Muscle of leg (tissue), 11 donors: ENCODE measurements around the gene WWOX. TPM values are rescaled to one million over a fixed set of nuclear protein-coding genes. Genes with fewer than 3 reads are reported as not detected.

ENCODE experiments used
- DNase-seq: peaks from one replicate; pipeline ENCODE4 v3.0.0; 2013
- H3K27ac ChIP-seq: one replicate; pipeline ENCODE4 v1.5.1; 2013; ENCODE audit warnings: mild to moderate bottlenecking, low read length, control low read depth
- H3K27me3 ChIP-seq: one replicate; pipeline ENCODE4 v1.6.1; 2013; ENCODE audit warnings: low read length; ENCODE audit not compliant: control insufficient read depth, insufficient read depth
- H3K36me3 ChIP-seq: one replicate; pipeline ENCODE4 v1.6.1; 2013; ENCODE audit warnings: low read length; ENCODE audit not compliant: control insufficient read depth, insufficient read depth
- H3K4me1 ChIP-seq: one replicate; pipeline ENCODE4 v1.6.1; 2013; ENCODE audit warnings: low read length; ENCODE audit not compliant: control insufficient read depth, insufficient read depth
- H3K4me3 ChIP-seq: one replicate; pipeline ENCODE4 v1.5.1; 2013; ENCODE audit warnings: low read length, control low read depth
- H3K9me3 ChIP-seq: replicated peaks from 2 replicates; pipeline ENCODE4 v1.6.1; 2013; ENCODE audit warnings: low read depth, low read length; ENCODE audit not compliant: control insufficient read depth
- WGBS: methylation state at CpG from one replicate; pipeline ENCODE4 v1.1.5; 2013; ENCODE audit warnings: missing lambda C conversion rate; ENCODE audit not compliant: insufficient coverage; 5-methylcytosine and 5-hydroxymethylcytosine counted together
- polyA plus RNA-seq, 8 donors: library from polyadenylated mRNA; unstranded; fragments of 120-200 nt; gene quantifications; one replicate each; pipeline versions ENCODE4 v1.2.1 to v1.2.3, GENCODE V29; 2013; ENCODE audit warnings: inconsistent platforms in 1 of 8, low replicate concordance in 1 of 8; ENCODE audit not compliant: insufficient read length in 8 of 8, insufficient read depth in 1 of 8
- total RNA-seq: library from RNA; stranded (reverse); fragments of 120-200 nt; gene quantifications from one replicate; pipeline ENCODE4 v1.2.4, GENCODE V29; 2013

Gene WWOX
- total and polyA plus RNA-seq, 9 donors = 8.1 to 15.8 (median 12.2) TPM

DNA sequence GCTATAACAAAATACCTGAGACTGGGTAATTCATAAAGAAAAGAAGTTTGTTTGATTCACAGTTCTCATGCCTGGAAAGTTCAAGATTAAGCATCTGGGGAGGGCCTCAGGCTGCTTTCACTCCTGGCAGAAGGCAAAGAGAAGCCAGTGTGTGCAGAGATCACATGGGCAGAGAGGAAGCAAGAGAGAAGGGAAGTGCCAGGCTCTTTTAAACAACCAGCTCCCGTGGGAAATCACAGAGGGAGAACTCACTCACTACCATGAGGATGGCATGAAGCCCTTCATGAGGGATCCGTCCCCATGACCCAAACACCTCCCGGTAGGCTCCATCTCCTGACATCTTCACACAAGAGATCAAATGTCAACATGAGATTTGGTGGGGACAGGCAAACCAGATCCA lies 999.5 kb downstream of the WWOX start:
- H3K36me3 ChIP-seq = no peaks in the 10 kb centered on the region
- no CpG with 5 or more reads among the region's 3 CpGs for WGBS
- H3K27ac ChIP-seq = no peak overlapping the region
- no peaks in the 10 kb centered on the region for H3K4me1 ChIP-seq
- H3K9me3 ChIP-seq = no peaks in the 10 kb centered on the region
- no peak overlapping the region for H3K4me3 ChIP-seq
- H3K27me3 ChIP-seq = no peaks in the 10 kb centered on the region
- DNase-seq = no peak

GRCh38 chr16:79099716-79100115 lies 1000.3 kb downstream of the WWOX start:
- 60% methylated on average over 1 of the region's 2 CpGs for WGBS
- DNase-seq = no peak
- H3K27ac ChIP-seq = no peak overlapping the region
- H3K27me3 ChIP-seq = no peaks in the 10 kb centered on the region
- no peaks in the 10 kb centered on the region for H3K4me1 ChIP-seq
- H3K9me3 ChIP-seq = no peaks in the 10 kb centered on the region
- H3K4me3 ChIP-seq = no peak overlapping the region
- no peaks in the 10 kb centered on the region for H3K36me3 ChIP-seq

DNA sequence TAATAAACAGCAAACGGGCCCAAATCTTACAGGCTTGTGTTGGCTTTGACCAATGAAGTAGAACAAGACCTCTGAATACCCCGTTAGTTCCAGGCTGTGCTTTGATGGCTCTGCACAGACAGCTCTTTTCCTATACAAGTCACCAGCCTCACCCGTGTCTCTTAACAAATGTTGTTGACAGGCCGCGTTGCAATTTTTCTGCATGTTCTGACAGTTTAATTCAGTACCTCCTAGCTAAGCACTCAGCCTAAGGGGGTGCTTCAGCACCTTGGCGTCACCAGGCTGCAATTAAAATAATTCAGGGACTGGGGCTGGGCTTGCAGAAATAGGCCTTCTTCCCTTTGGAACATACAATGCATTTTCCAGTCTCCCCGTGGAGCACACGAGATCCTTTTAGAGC lies 1001.0 kb downstream of the WWOX start:
- H3K9me3 ChIP-seq = no peaks in the 10 kb centered on the region
- no peak overlapping the region for H3K4me3 ChIP-seq
- 78% methylated on average over 6 of the region's 8 CpGs for WGBS
- no peaks in the 10 kb centered on the region for H3K36me3 ChIP-seq
- H3K4me1 ChIP-seq = no peaks in the 10 kb centered on the region
- no peaks in the 10 kb centered on the region for H3K27me3 ChIP-seq
- DNase-seq = no peak
- no peak overlapping the region for H3K27ac ChIP-seq

GRCh38 chr16:79101491-79101890 lies 1002.0 kb downstream of the WWOX start:
- no peak overlapping the region for H3K27ac ChIP-seq
- no peak overlapping the region for H3K4me3 ChIP-seq
- H3K27me3 ChIP-seq = no peaks in the 10 kb centered on the region
- H3K9me3 ChIP-seq = no peaks in the 10 kb centered on the region
- no peaks in the 10 kb centered on the region for H3K4me1 ChIP-seq
- no peaks in the 10 kb centered on the region for H3K36me3 ChIP-seq
- WGBS = no CpG with 5 or more reads among the region's 5 CpGs
- no peak for DNase-seq

- no peaks in the 10 kb centered on the region for H3K36me3 ChIP-seq
- no peaks in the 10 kb centered on the region for H3K4me1 ChIP-seq
- no peak for DNase-seq
- 27% methylated on average over 8 of the region's 10 CpGs for WGBS
- no peak overlapping the region for H3K4me3 ChIP-seq
- no peaks in the 10 kb centered on the region for H3K27me3 ChIP-seq
- H3K9me3 ChIP-seq = no peaks in the 10 kb centered on the region
- H3K27ac ChIP-seq = no peak overlapping the region
Measured at GRCh38 chr16:79104567-79104966, 1005.1 kb downstream of the WWOX start.

GRCh38 chr16:79107301-79107700 lies 1007.8 kb downstream of the WWOX start:
- DNase-seq = no peak
- Histone ChIP-seq H3K4me3 (no peak overlapping the region), H3K4me1 (no peaks in the 10 kb centered on the region), H3K27ac (no peak overlapping the region), H3K9me3 (no peaks in the 10 kb centered on the region), H3K27me3 (no peaks in the 10 kb centered on the region), H3K36me3 (no peaks in the 10 kb centered on the region)
- 100% methylated on average over 1 of the region's 7 CpGs for WGBS

DNA sequence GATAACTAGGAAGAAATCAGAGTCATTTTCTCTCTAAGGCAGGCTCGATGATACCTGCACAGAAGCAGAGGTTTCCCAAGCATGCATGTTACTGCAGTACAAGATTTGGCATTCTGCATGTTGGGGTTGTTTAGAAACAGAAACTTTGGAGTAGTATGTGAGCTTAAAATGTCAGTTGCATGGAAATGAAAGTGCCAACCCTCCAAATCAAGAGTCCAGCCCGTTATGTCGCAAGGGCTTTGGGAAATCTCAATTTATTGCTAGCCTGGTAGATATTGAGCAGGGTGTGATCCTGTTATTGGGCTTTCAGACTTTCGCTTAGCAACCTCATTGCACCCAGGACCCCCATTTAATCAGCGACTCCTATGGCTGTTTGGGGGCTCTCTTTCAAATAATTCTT lies 1010.3 kb downstream of the WWOX start:
- 70% methylated on average over 2 of the region's 5 CpGs for WGBS
- H3K27ac ChIP-seq = no peak overlapping the region
- no peaks in the 10 kb centered on the region for H3K27me3 ChIP-seq
- no peak for DNase-seq
- H3K4me3 ChIP-seq = no peak overlapping the region
- no peaks in the 10 kb centered on the region for H3K4me1 ChIP-seq
- H3K9me3 ChIP-seq = no peaks in the 10 kb centered on the region
- H3K36me3 ChIP-seq = no peaks in the 10 kb centered on the region

GRCh38 chr16:79110242-79110641 lies 1010.8 kb downstream of the WWOX start:
- WGBS = no CpG with 5 or more reads among the region's 3 CpGs
- H3K9me3 ChIP-seq = no peaks in the 10 kb centered on the region
- no peaks in the 10 kb centered on the region for H3K36me3 ChIP-seq
- no peaks in the 10 kb centered on the region for H3K27me3 ChIP-seq
- no peak overlapping the region for H3K4me3 ChIP-seq
- no peak for DNase-seq
- H3K4me1 ChIP-seq = no peaks in the 10 kb centered on the region
- H3K27ac ChIP-seq = no peak overlapping the region

- 83% methylated on average over 1 of the region's 3 CpGs for WGBS
- H3K9me3 ChIP-seq = no peaks in the 10 kb centered on the region
- no peak overlapping the region for H3K27ac ChIP-seq
- no peaks in the 10 kb centered on the region for H3K36me3 ChIP-seq
- no peak for DNase-seq
- H3K27me3 ChIP-seq = no peaks in the 10 kb centered on the region
- H3K4me3 ChIP-seq = no peak overlapping the region
- H3K4me1 ChIP-seq = no peaks in the 10 kb centered on the region
Measured at GRCh38 chr16:79110953-79111352, 1011.5 kb downstream of the WWOX start.

DNA sequence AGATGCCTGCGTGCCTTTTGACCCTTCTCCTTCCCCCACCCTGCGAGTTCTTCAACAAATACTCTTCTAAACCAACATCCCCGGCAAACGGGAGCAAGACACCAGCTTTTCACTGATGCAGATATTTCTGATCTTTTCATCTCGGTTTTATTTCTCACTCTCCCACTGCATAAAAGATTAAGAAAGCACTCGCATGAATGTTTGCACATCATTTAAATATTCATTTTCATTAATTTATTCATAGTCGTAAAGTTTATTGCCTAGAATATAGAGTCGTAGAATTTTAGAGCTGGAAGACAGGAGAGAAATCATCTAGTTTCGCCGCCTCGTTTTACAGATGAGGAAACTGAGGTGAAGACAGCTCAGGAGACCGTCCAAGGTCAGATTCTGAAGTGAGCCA lies 1013.0 kb downstream of the WWOX start:
- H3K27me3 ChIP-seq = no peaks in the 10 kb centered on the region
- H3K4me1 ChIP-seq = no peaks in the 10 kb centered on the region
- no peak overlapping the region for H3K27ac ChIP-seq
- H3K36me3 ChIP-seq = no peaks in the 10 kb centered on the region
- DNase-seq = no peak
- 89% methylated on average over 9 of the region's 12 CpGs for WGBS
- H3K4me3 ChIP-seq = no peak overlapping the region
- H3K9me3 ChIP-seq = peaks cover 6% of the 10 kb centered on the region

DNA sequence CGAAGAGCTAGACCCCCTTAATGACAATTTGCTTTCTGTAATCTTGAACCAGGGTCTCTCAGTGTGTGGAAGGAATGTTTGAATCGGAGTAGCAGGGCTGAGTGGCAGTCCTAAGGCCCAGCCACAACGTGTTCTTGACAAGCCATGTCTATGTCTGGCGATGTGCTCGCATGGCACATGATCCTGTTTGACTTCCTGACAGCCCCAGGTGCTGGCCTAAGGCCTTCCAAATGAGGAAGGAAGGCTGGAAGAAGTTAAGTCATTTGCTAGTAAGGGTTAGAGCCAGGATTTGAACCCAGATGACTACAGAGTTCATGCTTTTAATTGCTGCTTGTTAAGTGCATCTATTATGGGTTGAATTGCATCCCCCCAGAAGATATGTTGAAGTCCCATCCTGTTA lies 1014.4 kb downstream of the WWOX start:
- Histone ChIP-seq H3K4me1 (no peaks in the 10 kb centered on the region), H3K36me3 (no peaks in the 10 kb centered on the region), H3K27ac (no peak overlapping the region), H3K27me3 (no peaks in the 10 kb centered on the region), H3K9me3 (peaks cover 6% of the 10 kb centered on the region), H3K4me3 (no peak overlapping the region)
- 70% methylated on average over 5 of the region's 5 CpGs for WGBS
- DNase-seq = no peak
